Activated CD4-positive, CD25-positive, alpha-beta regulatory T cell treated with anti-CD3 and anti-CD28 coated beads, Interleukin-2, amount 50 U/mL, for 24 hours (primary cell): ENCODE results near the gene NDUFS8.
"Not testable (repeated sequence)": the region's sequence is repeated elsewhere in the genome, so short reads cannot be mapped to it uniquely, and the experiment has no call there.

Experiments used
- ATAC-seq, 2 donors: fragments of 150-1000 bp; cut with Tn5 transposase; one replicate each; pipeline ENCODE4 v1.10.0; 2021; ENCODE audit warnings: mild to moderate bottlenecking in 1 of 2, moderate library complexity in 1 of 2

The NDUFS8 gene

GRCh38 chr11:68030318-68031143 lies at the start of gene NDUFS8:
Gene NDUFS8, plus strand, starts transcription at chr11:68030681. Its CDS starts 1,471 bp downstream, at chr11:68032152.
- peak; percentile 98 for ATAC-seq

DNA sequence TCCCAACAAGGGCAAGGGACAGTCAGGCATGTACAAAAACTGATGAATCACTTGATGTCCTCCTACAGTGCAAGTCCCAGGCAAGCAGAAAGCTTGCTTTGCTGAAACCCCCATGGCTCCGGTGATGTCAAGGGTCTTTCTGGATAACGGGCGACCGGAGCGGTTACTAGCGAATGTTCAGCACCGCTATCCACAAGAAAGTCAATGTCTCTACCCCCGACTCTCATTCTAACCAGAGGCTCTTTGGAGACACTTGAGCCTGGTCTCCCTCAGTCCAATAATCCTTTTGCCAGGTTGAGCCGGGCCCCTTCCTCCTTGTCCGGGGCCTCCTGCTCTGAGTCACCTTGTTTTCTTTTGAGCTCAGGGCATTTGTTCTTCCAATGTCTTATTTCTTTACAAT lies 49.3 kb upstream of the NDUFS8 start:
- ATAC-seq, result not testable (repeated sequence)

- not testable (repeated sequence) for ATAC-seq
Measured at GRCh38 chr11:67982255-67982857, 48.1 kb upstream of the NDUFS8 start.

DNA sequence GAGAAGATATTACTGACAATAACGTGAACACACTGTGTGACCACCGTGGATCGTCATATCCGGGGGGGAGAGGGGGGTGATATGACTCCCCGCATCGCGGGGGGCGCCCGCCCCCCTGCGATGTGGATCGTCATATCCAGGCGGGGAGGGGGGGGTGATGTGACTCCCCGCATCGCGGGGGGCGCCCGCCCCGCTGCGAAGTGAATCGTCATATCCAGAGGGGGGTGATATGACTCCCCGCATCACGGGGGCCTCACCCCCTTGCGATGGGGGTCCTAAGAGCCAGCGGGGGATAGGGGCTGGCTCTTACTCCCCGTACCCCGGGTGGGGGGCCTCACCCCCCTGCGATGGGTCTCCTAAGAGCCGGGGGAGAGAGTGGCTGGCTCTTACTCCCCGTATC lies 46.5 kb upstream of the NDUFS8 start:
- ATAC-seq, result no peak

- not testable (repeated sequence) for ATAC-seq
Measured at GRCh38 chr11:67985302-67985701, 45.2 kb upstream of the NDUFS8 start.

DNA sequence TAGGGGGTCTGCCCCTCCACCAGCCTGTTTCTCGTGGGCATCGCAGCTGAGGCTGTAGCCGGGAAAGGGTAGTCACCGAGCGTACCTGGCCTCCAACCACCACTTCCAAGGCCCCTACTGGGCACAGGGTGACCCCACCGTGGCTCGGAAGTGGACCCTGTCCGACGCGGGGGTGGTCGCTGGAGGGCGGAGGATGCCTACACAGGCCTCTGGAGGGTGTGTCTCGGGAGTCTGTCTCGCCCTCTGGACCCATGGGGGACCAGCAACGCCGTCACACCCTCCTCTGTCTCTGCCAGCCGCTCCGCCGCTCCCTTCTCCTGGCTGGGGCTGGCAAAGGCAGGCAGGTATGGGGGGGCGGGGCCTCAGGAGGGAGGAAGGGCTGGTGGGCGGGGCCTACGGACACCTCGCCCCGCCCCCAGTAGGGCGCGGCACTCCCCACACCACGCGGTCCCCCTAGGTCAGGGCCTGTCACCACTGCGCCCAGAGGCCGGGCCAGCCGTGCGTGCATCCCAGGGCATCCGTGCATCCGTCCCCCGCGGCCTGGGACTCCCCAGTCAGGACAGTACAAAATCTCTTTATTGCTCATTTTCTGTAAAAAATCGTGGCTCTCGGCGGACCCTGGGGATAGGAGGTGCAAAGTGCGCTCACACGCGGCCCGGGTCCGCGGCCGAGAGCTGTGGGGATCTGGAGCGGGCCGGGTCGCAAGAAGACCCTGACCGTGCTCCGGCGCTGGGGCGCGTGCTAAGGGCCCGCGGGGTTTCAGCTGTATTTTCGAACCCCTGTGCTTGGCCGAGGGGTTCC lies 39.7 kb upstream of the NDUFS8 start:
- ATAC-seq, result not testable (repeated sequence)

- not testable (repeated sequence) for ATAC-seq
Measured at GRCh38 chr11:67991347-67992121, 38.9 kb upstream of the NDUFS8 start.

- ATAC-seq, result not testable (repeated sequence)
Measured at GRCh38 chr11:67993821-67994220, 36.7 kb upstream of the NDUFS8 start.

DNA sequence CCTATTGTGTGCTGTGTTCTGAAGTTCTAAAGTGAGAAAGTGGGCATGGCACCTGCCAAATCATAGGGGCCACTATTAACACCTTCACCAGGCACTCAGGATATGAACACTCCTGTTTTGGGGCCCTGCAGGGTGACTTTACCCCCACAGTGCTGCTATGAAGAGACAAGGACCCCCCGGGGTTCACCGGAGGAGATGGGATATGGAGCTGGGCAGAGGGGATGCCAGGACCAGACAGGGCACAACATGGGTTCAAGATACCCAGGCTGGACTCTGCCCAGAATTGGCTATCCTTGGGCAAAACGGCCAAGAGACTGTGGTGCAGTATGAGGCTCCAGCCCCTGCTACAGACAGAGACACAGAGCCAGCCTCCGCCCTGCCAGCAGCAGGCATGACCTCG lies 36.1 kb upstream of the NDUFS8 start:
- ATAC-seq, result not testable (repeated sequence)

GRCh38 chr11:67995129-67995528 lies 35.4 kb upstream of the NDUFS8 start:
- not testable (repeated sequence) for ATAC-seq

GRCh38 chr11:67995579-67995978 lies 34.9 kb upstream of the NDUFS8 start:
- ATAC-seq, result not testable (repeated sequence)

DNA sequence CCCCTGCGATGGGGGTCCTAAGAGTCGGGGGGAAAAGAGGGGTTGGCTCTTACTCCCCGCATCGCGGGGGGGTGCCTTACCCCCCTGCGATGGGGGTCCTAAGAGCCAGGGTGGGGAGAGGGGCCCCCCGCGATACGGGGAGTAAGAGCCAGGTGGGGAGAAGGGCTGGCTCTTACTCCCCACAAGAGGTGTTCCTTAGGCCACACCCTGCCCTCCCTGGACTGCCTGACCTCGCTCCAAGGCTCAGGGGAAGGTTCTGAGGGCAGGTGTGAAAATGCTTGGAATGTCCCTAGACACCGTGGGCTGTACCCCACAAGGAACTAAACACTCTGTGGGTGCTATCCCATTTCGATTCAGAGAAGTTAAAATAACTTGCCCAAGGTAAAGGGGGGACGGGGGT lies 34.4 kb upstream of the NDUFS8 start:
- ATAC-seq, result no peak

DNA sequence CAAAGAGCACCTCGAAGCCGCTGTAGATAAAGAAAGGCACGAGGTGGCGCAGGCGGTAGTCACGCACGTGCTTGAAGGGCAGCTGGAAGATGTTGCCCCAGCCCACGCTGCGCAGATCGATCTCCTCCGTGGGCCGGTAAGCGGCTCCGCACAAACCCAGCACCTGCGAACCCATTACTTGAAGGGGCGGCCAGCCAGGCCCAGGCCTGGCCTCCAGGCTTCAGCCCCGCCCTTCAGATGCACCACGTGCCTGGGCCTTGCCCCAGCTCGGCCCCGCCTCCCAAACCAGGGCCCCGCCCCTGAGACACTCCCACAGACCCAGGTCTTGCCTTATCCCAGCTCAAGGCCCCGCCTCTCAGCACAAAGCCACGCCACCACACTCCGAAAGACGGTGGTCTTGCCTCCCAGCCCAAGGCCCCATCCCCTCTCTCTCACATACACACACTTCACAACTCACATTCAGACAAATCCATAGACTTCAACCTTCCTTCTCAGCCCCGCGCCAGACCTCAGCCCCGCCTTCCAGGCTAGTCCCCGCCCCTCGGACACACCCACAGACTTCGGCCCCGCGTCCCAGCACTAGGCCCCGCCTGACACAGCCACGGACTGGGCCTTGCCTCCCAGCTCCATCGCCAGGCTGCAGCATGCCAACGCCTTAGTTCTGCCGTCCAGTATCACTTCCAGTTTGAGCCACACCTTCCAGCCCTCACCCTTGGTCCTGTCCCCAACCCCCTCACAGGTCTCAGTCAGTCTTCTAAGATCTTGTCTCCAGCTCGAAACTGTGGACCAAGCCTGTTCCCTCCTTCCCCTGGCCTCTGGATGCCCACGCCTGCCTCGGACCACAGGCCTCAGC lies 33.6 kb upstream of the NDUFS8 start:
- ATAC-seq, result peak; percentile 25 to 58

- ATAC-seq, result no peak
Measured at GRCh38 chr11:67997475-67997921, 33.0 kb upstream of the NDUFS8 start.

DNA sequence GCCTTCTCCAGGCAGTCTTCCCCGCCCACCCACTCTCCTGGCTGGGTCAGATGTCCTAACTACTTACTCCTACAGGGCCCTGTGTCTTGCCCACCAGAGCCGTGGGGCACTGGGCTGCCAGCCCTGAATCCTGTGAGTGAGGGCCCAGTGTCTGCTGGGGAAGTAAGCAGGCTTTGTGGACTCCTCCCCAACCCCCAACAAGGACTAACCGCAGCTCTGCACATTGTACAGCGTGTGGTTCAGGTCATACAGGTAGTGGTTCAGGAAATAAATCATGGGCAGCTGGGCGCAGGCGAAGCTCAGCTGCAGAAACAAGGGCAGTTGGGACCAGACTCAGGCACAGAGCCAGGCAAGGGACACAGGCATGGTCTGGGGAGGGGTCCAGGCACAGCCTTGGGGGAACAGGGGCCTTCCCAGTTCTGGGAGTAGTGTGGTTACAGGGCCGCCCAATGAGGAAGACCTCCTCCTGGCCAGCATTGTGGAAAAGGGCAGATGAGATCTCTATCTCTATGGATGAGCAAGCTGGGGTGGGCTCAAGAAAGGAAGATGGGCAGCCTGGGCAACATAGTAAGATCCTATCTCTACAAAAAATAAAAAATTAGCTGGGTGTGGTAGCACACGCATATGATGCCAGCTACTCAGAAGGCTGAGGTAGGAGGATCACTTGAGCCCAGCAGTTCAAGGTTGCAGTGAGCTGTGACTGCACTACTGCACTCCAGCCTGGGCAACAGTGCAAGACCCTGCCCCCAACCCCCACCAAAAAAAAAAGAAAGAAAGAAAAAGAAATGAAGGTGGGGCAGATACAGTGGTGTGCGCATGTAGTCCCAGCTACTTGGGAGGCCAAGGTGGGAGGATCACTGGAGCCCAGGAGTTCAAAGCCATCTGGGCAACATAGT lies 32.1 kb upstream of the NDUFS8 start:
- ATAC-seq, result no peak

DNA sequence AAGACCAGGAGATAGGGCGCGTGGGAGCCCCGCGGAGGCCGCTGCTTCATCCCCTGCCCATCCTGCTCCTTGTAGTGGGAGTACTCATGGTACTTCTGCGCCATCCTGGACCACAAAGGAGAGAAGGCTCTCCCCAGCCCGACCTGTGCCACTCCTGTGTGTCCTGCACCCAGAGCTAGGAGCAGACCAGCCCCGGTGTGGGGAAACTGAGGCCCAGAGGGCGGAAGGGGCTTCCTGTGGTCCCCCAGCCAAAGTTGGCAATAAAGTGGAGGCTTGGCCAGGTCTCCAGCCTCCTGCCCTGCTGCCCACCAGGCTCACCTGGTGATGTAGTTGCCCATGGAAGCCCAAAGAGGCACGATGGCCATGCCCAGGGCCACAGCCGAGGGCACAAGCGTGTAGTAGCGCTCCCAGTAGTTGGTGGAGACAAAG lies 31.3 kb upstream of the NDUFS8 start:
- ATAC-seq, result no peak

- no peak for ATAC-seq
Measured at GRCh38 chr11:67999704-68000103, 30.8 kb upstream of the NDUFS8 start.

DNA sequence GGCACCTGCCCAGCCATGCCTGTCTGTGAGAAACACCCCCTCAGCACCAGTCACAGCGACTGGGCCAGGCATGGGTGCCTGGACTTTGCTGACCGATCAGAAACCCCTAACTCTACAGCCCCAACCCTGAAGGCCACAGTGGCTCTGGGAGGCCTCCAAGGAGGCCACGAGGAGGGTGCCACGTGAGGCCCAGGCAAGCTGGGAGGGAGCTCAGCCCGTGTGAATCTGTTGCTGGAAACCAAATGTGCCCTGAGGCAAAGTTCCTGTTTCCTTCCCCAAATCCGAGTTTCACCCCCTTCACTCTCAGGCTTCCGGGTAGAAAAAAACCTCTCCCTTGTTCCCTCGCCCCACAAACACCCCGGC lies 27.9 kb upstream of the NDUFS8 start:
- no peak for ATAC-seq

DNA sequence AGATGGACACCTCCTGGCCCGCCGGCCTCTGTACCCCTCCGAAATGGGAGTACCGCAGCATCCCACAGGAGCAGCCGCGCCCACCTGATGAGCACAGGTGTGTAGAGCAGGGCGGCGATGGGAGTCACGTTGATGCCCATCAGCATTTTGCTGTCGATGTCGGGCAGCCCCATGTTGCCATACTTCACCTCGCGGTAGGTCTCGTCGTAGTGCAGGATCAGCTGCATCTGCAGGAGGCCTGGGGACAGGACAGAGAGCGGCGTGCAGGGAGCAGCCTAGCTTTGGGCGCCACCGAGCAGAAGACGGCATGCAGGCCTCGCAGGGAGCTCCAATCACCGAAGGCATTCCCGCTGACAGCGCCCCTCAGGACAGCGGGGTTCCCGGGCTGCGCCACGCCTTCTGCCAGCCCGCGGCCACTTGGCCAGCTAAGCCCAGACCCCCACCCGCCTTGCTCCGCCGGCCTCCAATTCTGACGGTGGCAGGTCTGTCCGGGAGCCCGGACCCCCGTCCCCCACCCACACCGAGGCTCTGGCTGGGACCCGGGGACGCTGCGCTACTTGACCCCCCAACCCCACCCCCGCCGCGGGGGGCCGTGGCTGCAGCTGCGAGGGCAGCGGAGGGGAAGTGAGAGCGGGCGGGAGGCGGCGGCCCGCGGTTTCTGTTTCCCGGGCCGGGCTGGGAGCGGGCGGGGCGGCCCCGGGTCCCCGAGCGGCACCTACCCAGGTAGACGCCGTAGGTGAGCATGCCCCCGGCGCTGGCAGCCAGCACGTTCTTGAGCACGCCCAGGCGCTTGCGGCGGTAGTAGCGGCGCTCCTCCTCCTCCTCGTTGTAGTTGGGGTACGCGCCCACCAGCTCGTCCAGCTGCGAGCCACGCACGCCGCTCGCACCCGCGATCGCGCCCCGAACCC lies 27.3 kb upstream of the NDUFS8 start:
- peak; percentile 71 for ATAC-seq
